Vagina (tissue), 2 donors: ENCODE results near the gene SCN11A.
A peak's percentile ranks its signal among the peaks of the same experiment; 100 is the strongest.

Experiments
- CTCF ChIP-seq, 3 experiments: fragments of 450-650 bp in 2 of 3; fragments of 200-600 bp in 1 of 3; sonication (generic) in 1 of 3; IDR thresholded peaks; one replicate each; pipeline ENCODE4 v1.5.1; 2017 to 2019; ENCODE audit warnings: antibody characterized with exemption in 3 of 3, mild to moderate bottlenecking in 2 of 3, moderate library complexity in 2 of 3
- POLR2AphosphoS5 ChIP-seq, 2 donors: sonication (generic); formaldehyde crosslinking; IDR thresholded peaks; one replicate each; pipeline ENCODE4 v1.9.0; 2017; ENCODE audit warnings: antibody characterized with exemption in 2 of 2, mild to moderate bottlenecking in 2 of 2, low read depth in 1 of 2; ENCODE audit not compliant: insufficient read depth in 1 of 2

- TF ChIP-seq CTCF (IDR thresholded peaks at IDR 0.05): peak in 1 of 3 experiments; percentile 29
- TF ChIP-seq POLR2AphosphoS5 (IDR thresholded peaks at IDR 0.05; ENCODE audit: insufficient read depth in 1 of 2, low read depth in 1 of 2): no peak
Observed at GRCh38 chr3:39101022-39101689, 49.4 kb upstream of the SCN11A start.
